ENCODE measurements around the gene TLR5.

- TF ChIP-seq CTCF (IDR thresholded peaks at IDR 0.05; ENCODE audit: poor library complexity, severe bottlenecking) (no peak), EP300 (conservative IDR thresholded peaks at IDR 0.05; ENCODE audit: poor library complexity, severe bottlenecking) (no peak), RAD21 (conservative IDR thresholded peaks at IDR 0.05) (no peak), EZH2 (IDR thresholded peaks at IDR 0.05; ENCODE audit: borderline replicate concordance, insufficient read depth, low read length, poor library complexity, severe bottlenecking) (no peak), TAF1 (IDR thresholded peaks at IDR 0.05; ENCODE audit: low read depth) (no peak), REST (IDR thresholded peaks at IDR 0.05; ENCODE audit: borderline replicate concordance) (no peak), POLR2AphosphoS5 (IDR thresholded peaks at IDR 0.05) (no peak)
These were observed 28.2 kb downstream of the TLR5 start for GRCh38 chr1:223114871-223115270.
